HUDEP-2 (cell line): ENCODE measurements around the gene S100A2.
"Not testable (repeated sequence)": the region's sequence is repeated elsewhere in the genome, so short reads cannot be mapped to it uniquely, and the experiment has no call there.

Experiments
- DNase-seq, 76 experiments: peaks; one replicate each; lab custom pipeline; 2025; ENCODE audit not compliant: unreplicated experiment in 76 of 76; lab: John Stamatoyannopoulos, UW

The S100A2 gene

DNA sequence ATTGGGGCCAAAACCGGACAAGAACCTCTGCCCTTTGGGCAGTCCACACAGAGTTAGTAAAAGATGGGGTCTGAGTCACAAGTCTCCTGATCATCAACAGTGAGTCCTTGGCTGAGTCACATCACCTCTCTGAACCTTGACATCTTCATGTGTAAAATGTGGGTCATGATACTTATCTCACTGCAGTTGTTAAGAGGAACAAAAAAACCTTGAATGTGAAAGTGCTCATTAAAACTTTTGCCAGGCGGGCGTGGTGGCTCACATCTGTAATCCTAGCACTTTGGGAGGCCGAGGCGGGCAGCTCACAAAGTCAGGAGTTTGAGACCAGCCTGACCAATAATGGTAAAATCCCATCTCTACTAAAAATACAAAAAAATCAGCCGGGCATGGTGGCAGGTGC is 31.6 kb upstream of the S100A2 start:
- peak in 33 of 76 experiments; percentile 4 to 64 (median 25) for DNase-seq

DNA sequence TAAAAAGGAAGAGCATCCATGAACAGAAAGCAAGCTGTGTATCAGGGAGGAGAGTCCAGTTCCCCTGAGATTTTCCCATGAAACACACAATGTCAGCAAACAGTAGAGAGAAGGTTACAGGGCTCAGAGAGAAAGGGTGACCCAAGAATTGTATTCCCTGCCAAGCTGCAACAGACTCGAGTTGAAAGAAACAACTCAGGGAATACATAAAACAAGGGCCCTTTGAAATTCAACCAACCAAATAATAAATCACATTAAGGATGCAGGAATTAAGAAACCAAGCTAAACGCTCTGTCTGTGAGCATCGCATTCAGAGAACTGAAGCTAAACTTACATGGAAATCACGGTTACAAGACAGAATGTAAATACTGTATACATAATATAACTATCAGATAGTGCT is 27.1 kb upstream of the S100A2 start:
- DNase-seq = no peak

DNA sequence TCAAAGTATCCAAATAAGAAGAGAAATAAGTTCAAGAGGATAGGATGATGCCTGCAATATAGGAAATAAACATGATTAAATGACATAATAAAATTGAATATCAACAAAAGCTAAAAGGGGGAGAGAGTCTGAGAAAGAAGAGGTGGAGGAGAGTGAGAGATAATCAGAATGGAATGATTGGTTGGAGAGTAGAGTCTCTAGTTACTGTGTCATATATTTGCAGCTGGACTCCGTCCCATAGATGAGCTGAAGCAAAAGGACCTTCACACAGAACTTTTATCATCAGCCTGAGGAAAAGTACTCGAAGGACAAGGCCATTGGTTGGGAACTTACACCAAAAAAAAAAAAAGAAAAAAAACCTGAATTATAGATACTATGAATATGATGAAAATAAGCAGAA is 22.8 kb upstream of the S100A2 start:
- DNase-seq = no peak

DNA sequence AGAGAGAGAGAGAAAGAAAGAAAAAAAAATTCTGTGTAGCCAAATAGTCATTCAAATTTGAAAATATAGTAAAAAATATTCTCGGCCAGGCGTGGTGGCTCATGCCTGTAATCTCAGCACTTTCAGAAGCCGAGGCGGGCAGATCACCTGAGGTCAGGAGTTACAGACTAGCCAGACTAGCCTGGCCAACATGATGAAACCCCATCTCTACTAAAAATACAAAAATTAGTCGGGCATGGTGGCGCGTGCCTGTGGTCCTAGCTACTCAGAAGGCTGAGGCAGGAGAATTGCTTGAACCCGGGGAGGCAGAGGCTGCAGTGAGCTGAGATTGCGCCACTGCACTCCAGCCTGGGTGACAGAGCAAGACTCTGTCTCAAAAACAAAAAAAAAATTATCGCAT is 22.4 kb upstream of the S100A2 start:
- not testable (repeated sequence) for DNase-seq

DNA sequence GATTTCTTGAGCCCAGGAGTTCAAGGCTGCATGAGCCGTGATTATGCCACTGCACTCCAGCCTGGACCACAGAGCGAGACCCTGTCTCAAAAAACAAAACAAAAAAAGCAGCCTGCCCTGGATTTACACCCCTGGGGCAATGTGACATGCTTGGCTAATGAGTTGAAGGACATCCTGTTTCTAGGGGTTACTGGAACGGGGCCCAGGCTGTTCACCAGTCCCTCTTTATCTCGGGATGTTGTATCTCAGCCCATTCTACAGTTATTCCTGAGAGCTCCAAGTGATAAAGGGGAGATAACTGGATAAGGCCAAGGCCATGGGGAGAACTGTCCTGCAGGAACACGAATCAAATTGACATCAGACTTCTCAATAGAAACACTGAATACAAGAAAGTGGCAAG is 21.7 kb upstream of the S100A2 start:
- peak in 2 of 76 experiments; percentile 3 to 13 for DNase-seq

DNA sequence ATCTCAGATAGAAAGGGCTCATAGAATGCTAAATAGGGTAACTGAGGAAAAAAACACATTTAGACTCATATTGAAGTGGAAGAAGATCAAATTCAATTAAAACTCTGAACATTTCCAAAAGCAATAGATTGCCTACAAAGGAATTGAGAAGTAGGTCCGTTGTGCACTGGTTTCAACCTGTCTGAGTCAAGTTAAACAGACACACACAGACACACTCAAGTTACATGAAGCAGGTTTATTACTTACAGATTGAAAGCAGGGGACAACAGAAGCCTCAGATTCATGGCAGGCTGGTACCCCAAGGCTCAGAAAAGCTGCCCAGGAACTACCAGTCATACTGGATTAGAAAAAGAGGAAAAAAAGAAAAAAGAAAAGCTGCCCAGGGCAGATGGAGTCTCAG is 20.7 kb upstream of the S100A2 start:
- DNase-seq = no peak

DNA sequence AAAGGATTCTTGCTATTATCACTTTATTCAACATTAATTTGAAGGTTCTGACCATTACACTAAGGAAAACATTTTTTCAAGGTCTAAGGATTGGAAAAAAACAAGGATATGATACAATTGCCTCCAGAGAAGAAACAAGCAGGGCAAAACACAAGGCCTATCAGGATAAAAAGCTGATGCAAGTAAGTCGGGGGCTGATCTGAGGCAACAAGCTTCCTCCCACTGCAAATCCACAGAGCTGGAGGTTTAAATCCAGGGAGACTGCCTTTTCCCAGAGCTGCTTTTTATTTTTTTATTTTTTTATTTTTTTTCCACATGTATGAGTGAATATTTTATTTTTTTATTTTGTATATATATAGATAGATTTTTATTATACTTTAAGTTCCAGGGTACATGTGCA is 19.4 kb upstream of the S100A2 start:
- no peak for DNase-seq

DNA sequence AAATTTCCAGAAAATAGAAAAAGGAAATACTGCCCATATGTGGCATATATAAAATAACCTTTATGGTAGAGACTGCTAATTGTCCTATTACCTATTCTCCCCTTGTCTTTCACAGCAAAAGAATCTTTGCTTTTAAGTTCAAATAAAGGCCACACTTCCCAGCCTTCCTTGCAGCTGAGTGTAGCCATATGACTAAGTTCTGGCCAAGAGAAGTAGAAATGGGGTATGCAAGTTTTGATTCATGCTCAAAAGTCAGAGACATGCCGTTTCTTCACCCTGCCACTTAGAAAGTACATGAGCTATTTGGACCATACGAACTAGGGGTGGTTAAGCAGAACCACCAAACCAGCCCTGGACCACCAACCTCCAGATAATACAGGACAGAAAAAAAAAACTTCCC is 18.3 kb upstream of the S100A2 start:
- no peak for DNase-seq

DNA sequence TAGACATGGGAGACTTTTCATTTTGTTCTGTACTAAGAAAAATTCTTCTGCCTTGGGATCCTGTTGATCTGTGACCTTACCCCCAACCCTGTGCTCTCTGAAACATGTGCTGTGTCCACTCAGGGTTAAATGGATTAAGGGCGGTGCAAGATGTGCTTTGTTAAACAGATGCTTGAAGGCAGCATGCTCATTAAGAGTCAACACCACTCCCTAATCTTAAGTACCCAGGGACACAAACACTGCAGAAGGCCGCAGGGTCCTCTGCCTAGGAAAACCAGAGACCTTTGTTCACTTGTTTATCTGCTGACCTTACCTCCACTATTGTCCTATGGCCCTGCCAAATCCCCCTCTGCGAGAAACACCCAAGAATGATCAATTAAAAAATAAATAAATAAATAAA is 17.9 kb upstream of the S100A2 start:
- DNase-seq = not testable (repeated sequence)

DNA sequence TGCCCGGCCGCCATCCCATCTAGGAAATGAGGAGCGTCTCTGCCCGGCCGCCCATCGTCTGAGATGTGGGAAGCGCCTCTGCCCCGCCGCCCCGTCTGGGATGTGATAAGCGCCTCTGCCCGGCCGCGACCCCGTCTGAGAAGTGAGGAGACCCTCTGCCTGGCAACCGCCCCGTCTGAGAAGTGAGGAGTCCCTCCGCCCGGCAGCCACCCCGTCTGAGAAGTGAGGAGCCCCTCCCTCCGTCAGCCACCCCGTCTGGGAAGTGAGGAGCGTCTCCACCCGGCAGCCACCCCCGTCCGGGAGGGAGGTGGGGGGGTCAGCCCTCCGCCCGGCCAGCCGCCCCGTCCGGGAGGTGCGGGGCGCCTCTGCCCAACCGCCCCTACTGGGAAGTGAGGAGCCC is 17.2 kb upstream of the S100A2 start:
- not testable (repeated sequence) for DNase-seq

DNA sequence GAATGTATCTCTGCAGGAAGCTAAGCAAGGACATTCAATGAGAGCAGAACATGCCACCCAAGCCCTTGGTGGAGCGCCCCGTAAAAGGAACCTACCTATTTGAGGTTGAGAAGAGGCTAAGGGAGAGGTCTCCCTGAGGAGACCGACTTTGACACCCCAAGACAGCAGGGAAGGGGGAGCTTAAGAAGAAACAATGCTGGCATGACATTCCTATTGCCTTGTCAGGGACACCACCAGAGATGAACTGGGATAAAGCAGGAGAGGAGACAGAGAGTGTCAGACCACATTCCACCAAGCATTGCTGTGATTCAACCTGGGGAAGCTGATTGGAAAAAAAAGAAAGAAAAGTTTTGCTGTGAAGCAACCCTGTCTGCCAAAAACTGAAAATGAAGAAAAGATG is 13.3 kb upstream of the S100A2 start:
- no peak for DNase-seq

DNA sequence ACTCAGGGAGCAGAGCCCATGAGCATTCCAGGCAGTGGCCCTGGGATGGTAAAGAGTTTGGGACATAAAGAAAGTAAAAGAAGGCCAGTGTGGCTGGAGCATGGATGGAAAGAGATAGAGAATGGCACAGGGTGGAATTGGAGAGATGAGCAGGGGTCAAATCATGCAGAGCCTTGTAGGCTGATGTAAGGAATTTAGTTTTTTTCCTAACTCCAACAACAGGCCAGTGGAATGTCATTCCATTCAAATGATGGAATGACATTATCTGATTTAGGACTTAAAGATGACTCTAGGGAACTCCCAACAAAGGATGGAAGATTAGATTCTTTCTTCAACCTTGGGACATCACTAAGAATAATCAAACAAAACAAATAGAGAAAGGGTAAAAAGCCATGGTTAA is 12.8 kb upstream of the S100A2 start:
- no peak for DNase-seq

DNA sequence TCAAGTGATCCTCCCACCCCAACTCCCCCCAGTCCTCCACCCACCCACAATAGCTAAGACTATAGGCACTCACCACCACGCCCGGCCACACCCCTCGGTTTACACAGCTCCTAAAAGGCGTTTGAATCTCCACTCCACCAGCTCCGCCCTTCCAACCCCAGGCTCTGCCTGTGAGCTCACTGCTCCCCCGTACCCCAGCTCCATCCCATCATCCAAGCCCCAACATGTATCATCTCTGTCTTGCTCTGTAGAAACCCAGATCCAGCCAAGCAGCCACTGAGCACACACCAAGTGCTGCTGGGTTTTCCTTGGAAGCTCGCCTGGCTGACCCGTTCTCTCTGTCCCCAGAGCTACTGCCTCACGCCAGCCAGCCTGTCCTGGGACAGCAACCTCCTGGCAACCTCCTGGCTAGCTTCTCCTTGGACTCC is 12.0 kb upstream of the S100A2 start:
- DNase-seq = peak in 14 of 76 experiments; percentile 3 to 33 (median 15)

DNA sequence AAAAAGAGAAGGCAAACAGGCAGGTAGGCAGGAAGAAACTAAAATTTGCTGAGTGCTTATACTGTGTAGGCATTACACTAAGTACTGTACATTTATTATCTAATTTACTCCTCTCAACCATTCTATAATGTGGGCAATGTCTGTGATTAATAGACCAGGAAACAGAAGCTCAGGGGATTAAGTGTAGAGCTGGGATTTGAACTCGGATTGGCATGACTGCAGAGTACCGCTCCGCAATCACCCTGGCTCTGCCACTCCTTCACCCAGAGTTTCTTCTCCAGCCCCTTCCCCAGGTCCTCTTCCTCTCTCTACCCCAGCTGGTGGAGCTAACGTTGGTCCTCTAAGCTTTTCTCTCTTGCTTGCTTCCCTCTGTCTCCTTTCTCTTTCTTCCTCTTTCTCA is 11.5 kb upstream of the S100A2 start:
- DNase-seq = no peak

DNA sequence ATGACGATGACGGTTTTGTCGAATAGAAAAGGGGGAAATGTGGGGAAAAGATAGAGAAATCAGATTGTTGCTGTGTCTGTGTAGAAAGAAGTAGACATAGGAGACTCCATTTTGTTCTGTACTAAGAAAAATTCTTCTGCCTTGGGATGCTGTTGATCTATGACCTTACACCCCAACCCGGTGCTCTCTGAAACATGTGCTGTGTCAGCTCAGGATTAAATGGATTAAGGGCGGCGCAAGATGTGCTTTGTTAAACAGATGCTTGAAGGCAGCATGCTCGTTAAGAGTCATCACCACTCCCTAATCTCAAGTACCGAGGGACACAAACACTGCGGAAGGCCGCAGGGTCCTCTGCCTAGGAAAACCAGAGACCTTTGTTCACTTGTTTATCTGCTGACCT is 9.9 kb upstream of the S100A2 start:
- not testable (repeated sequence) for DNase-seq

DNA sequence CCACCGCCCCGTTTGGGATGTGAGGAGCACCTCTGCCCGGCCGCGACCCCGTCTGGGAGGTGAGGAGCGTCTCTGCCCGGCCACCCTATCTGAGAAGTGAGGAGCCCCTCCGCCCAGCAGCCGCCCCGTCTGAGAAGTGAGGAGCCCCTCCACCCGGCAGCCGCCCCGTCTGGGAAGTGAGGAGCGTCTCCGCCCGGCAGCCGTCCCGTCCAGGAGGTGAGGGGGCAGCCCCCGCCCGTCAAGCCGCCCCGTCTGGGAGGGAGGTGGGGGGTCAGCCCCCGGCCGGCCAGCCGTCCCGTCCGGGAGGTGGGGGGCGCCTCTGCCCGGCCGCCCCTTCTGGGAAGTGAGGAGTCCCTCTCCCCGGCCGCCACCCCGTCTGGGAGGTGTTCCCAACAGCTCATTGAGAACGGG is 9.4 kb upstream of the S100A2 start:
- DNase-seq = not testable (repeated sequence)

DNA sequence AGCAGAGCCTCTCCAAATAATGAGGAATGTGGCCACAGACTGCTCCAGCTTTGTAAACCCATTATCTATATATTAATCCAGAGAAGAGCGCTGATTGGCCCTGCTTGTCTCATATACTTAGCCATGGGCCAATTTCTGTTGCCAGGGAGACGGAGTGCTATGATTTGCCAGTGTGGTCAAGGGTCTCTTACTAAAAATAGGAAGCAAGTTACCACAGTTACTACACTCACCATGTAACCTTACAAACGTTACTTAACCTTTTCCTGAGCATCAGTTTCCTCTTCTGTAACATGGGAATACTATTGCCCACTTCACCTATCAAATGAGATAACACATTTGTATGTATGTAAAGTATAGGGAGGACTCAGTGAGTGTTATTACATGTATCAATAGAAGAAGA is 7.7 kb upstream of the S100A2 start:
- no peak for DNase-seq

DNA sequence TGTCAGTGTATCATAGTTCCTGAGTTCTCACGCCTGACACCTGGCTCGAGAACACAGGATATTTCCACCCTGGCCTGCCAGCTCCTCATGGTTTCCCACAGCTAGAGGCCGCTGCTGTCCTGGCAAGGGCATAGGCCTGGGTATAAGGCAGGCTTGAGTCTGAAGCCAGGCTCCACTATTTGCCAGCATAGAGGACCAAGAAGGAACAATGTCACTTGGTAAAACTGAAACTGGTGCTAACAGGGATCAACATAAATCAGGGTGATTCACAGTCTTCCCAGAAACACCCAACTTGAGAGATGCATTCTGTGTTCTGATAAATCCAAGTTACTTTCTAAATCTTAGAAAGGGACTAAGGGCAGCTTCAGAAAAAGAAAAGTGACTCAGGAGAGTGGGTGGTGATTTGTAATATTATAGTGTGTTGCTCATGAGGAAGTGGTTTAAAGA is 6.9 kb upstream of the S100A2 start:
- DNase-seq = peak in 68 of 76 experiments; percentile 15 to 78 (median 59)

DNA sequence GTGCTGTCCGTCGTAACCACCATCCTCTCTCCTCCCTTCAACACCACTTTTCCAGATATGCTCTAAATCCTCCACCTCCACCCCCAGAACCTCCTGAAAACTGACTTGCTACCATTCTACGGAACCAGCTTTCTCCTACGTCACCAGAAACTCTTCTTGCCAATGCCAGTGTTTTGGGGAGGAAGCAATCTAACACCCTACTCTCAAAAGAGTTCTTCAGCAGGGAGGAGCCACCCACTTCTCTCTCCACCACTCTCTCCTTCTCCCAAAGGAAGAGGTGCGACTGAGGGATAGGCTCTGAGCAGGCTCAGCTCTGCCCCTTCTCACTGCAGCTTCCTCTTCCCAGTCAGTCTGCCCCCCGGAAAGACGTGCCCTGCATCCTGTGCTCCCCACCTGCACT is 6.1 kb upstream of the S100A2 start:
- DNase-seq = no peak

DNA sequence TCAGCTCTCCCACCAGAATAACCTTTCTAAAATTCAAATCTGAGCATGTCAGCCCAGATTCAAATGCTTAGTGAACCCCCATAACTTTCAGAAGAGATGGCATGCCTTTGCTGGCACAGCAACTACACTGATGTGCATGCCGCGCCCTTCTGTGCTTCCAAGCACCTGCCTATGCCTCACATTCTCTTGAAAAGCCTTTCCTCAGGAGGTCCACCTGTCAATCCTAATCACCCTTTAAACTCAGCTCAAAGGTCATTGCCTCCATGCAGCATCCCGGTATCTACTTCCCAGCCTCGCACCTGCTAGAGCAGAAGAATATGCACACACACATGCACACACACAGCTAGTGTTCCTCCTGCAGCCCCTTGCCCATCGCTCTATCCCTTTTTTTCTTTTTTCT is 5.2 kb upstream of the S100A2 start:
- DNase-seq = no peak

DNA sequence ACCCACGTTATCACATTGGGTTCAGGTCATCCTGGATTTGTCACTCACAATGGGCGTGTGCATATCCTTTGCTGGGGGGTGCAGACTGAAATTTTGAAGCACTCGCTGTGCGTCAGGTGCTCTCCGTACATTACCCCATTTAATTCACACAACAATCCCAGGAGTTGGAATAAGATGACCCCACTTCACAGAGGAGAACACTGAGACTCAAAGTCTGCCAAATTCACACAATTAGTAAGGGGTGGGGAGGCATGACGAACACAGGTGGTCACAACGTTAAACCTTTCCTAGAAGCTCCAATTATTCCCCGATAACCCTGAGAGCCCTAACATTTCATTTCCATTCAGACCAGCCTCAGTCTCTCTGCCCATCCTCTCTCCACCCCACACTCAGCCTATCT is 3.8 kb upstream of the S100A2 start:
- DNase-seq = no peak

DNA sequence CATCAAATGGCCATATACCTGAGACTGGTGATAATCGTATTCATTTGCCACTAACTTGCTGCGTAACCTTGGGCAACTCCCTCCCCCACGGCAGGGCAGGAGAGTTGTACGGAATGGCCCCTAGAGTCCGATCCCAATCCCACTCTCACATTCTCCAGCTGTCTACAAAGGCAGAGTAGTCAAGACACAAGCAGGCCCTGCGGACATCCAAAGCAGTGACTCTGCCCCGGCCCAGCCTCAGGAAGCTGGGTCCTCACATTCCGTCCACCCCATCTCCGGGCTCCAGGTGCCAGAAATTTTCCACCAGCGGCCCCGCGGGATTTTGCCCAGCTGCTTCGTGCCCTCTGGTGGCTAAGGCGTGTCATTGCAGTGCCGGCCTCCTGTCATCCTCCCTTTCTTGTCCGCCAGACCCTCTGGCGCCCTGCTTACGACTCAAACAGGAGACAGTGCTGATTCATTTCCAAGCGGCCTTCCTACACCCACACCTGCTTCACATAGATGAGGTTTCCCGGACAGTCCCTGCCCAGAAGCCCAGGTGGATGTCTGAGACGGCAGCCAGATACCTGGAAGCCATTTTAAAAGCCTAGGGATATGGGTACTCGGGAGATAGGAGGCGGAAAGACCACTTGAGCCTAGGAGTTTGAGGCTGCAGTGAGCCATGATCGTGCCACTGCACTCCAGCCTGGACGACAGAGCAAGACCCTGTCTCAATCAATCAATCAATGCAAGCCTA is 2.9 kb upstream of the S100A2 start:
- peak in 73 of 76 experiments; percentile 19 to 90 (median 71) for DNase-seq
